Activated T-cell treated with anti-CD3 and anti-CD28 coated beads, Interleukin-2, amount 50 U/mL, for 1 hour (primary cell): Measurements from ENCODE around the gene PTPN23.
"Not testable (repeated sequence)": the region's sequence is repeated elsewhere in the genome, so short reads cannot be mapped to it uniquely, and the experiment has no call there.

Source experiments
- DNase-seq: peaks from one replicate; pipeline ENCODE4 v3.0.0-alpha.2; 2020

PTPN23 gene

DNA sequence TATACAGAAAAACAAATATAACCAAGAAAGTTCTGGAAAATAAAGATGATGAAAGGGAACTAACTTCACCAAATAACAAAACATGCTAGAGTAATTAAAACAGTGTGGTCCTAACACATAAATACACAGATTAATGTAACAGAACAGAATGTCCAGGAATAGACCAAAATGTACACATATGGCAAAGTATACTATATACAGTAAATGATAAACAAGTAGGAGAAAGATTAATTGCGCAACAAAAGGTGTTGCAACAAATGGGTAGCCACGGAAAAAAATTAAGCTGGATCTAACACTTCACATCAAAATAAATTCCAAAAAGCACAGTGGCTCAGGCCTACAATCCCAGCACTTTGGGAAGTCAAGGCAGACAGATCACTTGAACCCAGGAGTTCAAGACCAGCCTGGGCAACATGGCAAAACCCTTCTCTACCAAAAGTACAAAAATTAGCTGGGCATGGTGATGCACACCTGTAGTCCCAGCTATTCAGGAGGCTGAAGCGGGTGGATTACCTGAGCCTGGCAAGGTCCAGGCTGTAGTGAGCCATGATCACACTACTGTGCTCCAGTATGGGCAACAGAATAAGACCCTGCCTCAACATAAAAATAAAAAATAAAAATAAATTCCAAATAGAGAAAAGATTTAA, 75.1 kb downstream of the PTPN23 start:
- DNase-seq, result no peak

- no peak for DNase-seq
These were observed 76.2 kb downstream of the PTPN23 start for GRCh38 chr3:47456984-47457383.

DNA sequence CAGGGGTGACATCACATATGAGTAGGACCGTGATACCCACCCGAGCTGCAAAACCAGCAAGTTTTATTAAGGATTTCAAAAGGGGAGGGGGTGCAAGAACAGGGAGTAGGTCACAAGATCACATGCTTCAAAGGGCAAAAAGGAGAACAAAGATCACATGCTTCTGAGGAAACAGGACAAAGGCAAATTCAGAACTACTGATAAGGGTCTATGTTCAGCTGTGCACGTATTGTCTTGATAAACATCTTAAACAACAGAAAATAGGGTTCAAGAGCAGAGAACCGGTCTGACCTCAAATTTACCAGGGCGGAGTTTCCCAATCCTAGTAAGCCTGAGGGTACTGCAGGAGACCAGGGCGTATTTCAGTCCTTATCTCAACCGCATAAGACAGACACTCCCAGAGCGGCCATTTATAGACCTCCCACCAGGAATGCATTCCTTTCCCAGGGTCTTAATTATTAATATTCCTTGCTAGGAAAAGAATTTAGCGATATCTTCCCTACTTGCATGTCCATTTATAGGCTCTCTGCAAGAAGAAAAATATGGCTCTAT, 78.8 kb downstream of the PTPN23 start:
- DNase-seq, result not testable (repeated sequence)
